Stimulated activated CD8-positive, alpha-beta memory T cell treated with anti-CD3 and anti-CD28 coated beads, Interleukin-2, amount 100 ng/mL, for 1 hour (primary cell): ENCODE data around the gene TCERG1L.

Experiments used
- DNase-seq, 2 donors: peaks; one replicate each; pipeline ENCODE4 v3.0.0-alpha.2; 2020; ENCODE audit warnings: low read depth in 2 of 2

Gene TCERG1L

DNA sequence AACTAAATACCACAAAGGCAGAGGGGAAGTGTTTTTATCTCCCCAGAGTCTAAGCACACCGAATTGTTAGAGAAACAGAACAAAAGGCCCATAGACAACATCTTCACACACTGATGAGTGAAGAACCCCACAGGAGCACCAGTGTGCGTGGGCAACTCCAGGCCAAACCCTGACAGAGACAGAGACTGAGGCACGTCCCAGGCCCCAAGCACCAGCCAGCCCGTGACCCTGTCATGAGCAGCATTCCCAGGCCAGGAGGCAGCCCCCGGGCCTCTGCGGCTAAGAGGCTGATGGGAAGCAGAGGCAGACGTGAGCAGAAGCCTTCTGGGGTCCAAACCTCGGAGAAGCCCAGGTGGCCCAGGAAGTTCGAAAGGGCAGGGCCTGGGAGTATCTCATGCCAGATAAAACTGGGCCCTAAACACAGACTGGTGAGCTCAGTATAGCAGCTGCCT, 184.4 kb downstream of the TCERG1L start:
- DNase-seq = no peak

DNA sequence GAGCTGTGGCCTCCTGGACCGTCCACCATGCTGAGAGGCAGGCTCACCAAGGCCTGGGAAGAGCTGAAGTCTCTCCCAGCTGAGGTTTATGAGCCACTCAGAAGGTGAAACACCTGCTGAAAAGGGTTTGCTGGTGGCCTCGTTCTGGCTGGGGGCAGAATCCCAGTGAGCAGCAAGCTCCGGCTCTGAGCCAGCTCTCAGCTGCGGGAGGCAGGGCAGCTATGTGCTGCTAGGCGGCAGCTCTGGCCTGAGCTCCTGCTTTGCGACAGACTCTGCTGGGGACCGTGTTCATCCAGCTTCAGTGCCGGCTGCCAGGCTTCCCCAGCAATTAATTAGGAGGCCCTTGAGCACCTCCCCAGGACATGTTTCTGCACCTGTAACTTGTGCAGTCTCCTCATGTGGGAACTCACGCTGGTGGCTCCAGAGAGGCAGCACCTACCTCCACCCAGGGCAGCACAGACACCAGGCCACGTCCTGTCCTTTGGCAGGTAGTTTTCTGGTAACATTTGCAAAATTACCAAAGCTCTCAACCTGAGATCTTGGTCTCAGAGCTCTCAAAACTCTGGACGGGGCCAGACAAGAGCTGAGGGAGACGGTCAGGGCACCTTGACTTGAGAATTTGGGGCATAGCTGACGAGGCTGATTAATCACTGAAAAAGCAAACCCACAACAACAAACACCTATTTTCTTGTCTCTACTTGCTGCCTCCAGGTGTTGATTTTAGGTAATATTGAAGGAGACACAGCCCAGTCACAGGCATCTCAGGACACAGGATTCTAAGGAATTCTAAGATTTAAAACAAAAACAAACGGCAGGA, 185.0 kb downstream of the TCERG1L start:
- no peak for DNase-seq

DNA sequence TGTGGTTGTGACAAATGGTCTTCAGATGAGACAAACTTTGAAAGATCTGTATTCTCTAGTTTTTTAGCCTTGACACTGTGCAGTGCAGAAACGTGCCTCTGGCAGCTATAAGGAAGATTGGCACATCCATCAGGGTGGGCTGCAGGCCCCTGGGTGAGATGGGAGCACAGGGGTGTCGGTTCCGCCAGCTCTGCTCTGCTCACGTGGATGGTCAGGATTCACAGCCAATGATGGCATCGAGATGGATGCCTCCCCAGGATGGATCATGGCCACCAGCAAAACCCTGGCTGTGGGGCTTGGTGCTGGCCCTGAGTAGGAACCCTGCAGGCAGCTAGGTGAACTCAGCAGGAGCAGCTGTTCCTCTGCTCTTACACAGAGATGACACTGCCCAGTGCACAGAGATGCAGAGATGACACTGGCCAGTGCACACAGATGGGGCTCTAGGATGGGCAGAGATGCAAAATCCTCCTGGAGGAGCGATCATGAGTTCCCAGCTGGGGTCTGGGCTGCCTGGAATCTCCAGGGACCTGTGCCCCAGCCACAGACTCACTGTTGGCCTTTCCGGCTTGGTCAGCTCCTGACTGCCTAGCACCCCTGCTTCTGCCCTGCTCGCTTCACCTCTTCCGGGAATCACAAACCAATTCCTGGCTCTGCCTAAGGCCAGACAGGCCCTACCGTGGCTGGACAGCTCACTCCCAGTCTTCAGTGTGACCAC, 185.9 kb downstream of the TCERG1L start:
- DNase-seq = no peak

DNA sequence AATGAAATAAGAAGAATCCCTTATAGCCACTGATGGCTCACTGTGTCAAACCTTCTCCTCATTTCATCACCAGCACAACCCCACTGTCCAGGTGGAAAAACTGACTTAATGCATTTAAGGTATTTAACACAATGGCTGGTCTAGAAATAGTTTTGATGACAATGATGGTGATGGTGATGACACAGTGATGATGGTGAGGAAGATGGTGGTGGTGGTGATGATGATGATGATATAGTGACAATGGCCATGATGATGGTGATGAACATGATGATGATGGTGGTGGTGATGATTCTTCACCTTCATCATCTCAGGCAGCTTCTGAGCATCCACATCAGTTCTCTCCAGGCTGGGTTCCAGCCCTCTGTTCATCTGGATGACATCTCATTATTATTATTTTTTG, 186.6 kb downstream of the TCERG1L start:
- DNase-seq = no peak

DNA sequence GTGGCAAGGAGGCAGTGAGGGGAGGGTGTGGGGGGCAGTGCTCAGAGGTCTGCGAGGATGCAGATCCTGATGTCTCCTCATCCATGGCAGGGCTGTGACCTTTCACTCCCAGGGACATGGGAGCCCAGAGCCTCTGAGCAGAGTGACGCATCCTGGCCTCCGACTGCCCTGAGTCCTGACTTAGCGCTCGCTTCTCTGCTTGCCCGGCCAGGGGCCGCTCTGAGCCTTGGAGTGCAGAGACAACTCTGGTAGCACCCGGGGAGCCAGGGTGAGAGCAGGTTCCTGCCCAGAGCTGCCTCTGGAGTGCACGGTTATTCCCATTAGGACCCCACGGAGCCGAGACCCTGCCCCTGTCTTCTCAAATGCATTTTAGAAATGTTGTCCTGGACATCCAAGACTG, 188.0 kb downstream of the TCERG1L start:
- no peak for DNase-seq

DNA sequence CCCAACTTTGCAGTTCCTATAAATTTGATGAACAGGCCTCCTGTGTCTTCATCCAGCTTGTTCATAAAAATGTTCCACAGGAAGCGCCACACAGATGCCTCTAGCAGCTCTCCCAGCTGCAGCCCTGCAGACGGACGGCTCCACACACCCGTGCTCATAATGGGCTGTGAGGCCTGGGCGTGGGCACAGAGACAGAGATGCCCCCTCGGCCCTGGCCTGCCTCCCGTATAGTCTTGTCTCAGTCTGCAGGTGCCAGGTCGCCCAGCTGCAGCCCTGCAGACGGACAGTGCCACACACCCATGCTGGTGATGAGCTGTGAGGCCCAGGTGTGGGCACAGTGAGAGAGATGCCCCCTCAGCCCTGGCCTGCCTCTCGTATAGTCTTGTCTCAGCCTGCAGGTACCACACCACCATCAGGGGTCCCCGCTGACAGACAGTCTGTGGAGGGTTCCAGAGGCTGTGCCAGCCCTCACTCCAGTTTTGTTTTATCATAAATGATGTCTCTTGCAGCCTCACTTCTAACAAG, 189.9 kb downstream of the TCERG1L start:
- DNase-seq = no peak

DNA sequence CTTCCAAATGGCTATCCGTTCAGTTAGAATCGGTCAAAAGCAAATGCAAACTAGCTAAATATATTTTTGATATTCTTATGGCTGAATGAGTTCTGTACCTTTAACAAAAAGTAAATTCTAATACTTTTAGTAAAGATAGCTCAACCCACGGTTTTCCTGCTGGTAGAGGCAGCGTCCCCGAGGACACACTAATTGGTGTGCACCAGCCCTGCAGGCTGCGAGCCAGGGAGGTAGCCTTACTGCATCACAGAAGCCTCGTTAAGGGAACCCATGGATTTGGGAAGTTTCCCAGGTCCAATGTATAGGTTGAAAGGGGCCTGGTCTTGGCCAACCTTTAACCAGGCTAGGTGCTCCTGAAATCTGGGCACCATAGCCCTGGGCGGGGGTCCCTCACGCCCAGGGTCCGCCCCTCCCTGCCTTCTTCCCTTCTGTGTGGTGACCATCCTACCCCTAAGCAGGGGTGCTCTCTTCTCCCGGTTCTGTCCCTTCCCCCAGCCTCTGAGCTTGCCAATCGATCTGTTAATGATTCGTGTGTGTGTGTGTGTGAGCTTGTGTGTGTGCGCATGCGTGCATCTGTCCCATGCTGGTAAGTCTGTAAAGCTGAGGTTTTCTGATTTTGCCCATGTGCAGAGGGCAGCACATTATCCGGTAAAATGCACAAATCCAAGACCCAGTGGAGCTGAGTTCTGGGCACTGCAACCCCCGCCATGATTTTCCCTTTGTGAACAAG, 191.7 kb downstream of the TCERG1L start:
- no peak for DNase-seq

DNA sequence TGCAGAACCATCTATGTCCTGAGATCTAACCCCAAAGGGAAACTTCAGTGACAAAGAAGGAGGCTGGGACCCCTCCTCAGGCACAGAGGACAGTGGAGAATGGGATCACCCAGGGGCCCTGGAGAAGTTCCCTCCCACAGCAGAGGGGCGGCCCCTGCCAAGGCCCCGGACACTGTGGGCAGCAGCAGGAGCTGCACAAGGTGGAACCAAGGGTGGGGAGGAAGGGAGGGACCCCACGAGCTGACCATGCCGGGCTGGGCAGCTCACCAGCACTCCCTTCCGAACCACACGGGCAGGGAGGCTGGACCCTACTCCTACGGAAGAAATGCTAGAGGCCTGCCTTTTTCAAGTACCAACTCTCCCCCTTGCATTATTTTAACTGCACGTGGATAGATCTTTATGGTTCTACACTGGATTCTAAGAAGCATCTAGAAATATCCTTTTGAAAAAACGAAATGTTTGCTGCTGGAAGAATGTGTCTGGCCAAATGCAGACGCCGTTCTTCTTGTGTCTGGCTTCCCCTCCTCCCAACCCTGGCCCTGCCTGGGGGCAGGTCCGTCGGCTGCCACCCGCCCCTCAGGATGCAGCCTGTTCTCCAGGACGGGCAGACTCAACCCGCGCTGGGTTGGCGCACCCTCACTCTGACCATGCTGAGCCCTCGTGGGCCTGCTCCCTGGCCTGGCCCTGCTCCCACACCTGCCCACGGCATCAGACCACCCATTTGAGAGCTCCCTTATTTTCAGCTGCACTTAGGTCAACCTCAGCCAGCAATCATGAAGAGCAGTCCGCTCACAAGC, 193.9 kb downstream of the TCERG1L start:
- DNase-seq = no peak

DNA sequence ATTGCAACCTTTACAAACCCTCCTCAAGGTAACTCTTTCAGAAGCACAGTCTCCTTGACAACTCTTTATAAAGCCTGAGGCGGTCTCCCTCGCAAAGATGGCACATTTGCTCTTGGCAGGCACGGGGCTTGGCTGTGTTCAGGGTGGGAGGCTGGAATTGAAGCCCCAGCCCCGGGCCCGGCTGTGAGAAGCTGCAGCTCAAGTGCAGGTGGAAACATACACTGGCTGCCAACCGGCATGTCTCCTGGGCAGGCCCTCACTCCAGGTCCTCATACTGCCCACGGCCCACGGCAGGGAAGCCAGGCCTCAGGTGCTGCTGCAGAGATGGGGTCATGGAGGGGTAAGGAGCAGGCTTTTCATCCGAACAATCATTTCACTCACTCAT, 194.5 kb downstream of the TCERG1L start:
- DNase-seq = no peak

DNA sequence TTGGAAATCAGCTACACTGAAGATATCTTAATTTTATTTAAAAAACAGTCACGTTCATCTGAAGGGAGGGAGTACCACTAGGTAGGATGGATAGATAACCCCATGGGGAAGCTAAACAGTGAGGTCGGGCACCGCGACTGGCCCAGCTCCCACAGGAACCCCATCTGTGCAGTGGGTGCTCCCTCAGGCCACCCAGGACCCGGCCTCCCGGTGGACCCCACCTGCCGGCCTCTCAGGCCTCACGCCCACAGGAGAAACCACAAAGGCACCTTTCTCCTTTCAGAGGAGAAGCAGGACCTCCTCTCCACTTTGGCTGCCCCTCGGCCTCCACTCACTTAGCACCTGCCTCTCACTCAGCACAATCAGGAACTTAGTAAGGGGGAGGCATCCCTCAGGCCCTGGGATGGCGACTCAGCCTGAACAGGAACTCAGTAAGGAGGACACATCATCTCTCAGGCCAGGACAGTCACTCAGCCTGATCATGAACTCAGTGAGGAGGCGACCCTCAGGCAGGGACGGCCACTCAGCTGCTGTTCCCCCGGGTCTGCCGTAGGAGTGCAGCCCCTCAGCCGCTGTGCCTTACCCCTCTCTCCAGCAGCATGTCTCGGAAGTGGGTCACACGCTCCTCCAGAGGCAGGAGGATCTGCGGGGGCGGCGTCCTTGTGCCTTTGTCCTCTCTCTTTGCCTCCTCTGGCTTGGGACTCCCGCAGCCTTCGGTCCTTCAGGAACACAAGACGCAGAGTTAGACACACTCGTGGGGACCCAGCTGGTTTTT, 195.1 kb downstream of the TCERG1L start:
- no peak for DNase-seq

DNA sequence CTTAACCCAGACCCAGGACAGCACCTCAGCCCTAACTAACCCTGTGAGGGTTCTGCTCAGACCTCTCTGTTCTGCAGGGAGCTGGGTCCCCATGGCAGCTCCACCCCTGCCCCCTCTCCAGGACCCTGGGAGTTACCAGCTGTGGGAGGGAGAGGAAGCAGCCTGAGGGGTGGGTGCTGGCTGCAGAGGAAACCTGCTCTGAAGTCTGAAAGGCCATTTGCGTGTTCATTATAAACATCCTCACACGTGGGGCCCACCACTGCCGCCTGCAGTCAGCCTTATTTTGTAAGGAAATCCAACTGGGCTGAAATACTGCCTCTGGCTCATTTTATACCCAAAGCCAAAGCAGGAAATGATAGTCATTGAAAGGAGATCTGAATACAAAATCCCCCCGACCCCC, 195.7 kb downstream of the TCERG1L start:
- no peak for DNase-seq

DNA sequence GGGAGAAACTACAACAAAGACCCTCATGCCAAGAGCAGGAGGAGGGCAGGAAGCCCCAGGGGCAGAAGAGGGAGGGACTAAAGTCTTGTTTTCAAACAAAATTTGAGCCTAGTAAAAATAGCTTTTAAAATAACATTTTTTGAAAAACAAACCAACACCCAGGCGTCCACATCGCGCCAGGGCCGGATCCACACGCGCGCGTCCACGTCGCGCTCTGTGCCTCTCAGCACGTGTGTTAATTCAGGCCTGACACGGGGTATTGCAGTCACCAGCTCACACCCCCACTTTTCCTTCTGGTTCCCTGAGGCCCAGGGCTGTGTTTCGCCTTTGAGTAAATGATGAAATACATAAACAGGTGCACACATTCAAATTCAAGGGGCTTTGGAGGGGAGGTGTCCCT, 196.2 kb downstream of the TCERG1L start:
- no peak for DNase-seq

DNA sequence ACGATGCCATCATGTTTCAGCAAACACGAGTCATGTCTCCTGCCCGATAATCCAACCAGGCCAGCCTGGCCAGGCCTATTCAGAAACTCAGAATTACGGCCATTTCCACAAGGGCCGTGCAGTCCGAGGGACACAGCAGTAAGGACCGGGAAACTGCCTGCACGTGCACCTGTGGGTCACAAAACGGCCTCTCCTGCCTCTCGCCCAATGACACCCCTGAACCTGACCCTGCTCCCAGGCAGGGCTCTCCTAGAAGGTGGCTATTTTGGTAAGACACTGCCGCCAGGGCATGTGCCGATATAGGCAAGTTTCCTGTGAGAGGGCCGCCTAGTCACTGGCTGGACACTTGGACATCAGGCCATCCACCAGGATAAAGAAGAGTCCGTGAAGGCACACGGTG, 196.7 kb downstream of the TCERG1L start:
- DNase-seq = no peak

DNA sequence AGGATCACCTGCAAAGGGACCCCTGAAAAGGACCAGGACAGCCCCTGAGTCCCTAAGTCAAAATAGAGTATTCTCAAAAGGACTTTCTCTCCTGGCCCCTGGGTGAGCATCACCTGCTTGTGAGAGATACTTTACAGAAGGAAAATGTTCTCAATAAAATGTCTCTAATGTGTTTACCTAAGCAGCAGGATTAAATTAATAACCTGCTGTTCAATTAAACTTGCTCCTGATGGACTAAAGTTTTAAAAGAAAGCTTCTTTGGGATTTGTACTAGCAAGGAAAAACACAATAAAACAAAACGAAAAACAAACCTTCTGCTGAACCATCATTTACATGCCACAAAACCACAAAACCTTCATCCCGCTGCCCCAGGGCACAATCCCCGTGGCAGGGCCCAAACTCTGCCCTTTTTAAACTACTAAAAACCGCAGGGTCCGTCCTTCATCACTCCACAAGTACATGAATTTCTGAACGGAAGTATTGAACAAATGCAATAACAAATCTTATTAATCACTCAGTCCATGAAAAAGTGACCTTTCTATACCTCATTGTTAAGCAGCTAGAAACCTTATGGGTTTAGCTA, 197.7 kb downstream of the TCERG1L start:
- no peak for DNase-seq

DNA sequence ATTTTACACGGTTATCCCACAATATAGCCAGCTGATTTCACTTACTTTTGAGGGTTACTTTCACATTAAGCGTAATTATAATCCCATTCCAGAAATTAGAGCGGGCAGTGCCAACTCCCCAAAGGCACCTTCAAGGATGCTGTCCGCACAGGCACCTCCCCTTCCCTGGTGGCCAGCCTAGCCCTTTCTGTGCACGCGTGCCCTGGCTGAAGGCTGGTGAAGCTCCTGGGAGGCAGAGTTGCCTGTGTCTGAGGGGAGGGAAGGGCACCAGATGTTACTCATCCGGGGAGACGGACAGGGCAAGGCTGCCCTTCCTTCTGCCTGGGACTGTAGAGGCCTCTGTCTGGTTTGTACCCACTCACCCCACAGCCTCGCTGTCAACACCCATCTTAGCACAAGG, 198.4 kb downstream of the TCERG1L start:
- DNase-seq = no peak

DNA sequence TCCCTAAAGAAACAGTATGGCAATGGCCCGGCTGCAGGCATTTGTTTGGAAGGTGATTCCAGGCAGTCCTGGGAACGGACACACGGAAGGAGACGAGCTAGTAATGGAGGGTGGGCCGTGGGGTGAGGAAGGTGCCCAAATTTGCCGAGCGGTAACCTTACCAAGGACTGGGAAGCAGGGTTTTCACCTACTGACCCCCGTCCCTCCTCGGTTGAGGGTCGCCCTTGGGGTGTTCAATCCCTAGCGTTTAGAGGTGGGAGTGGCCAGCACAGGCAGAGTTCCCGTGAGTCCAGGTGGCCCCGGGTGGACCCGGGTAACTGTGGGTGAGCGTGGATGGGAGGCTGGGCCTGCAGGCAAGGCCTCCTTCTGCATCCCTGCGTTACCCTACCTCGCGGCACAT, 198.8 kb downstream of the TCERG1L start:
- DNase-seq = no peak

DNA sequence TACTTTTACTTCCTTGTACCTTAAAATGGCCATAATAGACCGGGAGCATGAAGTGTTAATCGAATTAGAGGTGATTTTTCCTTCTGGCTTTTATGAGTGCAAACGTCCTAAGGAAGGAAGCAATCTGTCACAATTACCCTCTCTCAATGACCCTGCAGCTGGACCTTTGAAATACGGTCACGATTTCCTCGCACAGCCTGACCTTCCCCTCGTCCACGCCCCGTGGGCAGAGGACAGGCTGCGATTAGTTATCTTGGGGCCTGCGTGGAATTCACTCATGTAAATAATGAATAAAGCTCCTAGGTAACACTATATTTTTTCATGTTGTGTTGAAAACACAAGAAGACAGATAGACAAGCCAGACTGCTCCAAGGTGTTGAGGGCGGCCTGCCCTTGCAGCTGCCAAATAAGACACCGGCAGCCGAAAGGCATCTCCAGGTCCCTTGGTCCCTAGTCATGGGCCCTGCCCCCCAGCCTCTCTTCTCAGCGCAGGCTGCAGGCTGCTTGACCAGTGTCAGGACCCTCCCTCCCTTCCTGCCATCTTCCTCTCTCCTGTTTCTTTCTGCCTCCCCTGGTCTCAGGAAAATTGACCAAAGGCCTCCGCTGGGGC, 199.9 kb downstream of the TCERG1L start:
- no peak for DNase-seq

DNA sequence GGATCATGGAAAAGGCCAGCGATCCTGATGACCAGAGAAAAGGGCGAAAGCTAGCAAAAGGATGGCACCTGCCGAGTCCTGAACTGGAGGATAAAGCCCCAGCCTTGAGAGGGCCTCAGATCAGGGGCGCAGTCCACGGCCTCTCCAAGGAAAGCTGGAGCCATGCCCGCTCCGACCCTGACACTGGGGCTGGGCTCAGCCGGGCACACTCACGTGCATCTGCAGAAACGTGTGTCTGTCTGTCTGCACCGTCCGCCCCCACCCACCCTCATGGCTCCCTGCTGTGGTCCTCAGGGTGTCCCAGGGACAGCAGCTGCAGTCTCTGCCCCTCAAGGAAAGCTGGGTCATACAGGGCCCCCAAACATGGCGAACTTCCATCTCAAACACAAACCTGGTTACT, 200.5 kb downstream of the TCERG1L start:
- DNase-seq = no peak

DNA sequence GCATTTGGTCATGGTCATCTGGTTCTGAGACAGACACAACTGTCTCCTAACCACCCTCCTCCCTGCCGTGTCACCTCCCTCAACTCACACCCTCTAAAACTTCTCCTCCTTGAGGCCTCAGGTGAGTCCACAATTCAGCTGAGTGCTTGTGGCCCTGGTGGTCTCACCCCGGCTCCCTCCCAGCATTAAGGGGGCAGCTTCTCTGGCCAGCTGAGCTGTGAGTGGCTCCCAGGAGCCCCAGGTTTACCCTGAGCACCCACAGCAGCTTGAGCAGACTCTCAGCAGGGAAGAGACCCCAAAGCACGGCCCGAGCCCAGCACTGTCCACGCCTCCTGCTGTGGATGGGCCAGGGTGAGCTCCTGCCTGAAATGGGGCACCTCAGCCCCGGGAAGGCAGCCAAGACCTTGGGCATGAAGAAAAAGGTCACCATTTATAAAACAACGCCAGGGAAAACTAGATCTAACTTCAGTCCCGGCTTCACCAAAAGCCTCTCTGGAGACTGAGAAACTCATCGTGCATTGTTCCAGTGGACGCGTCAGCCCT, 201.2 kb downstream of the TCERG1L start:
- DNase-seq = no peak

DNA sequence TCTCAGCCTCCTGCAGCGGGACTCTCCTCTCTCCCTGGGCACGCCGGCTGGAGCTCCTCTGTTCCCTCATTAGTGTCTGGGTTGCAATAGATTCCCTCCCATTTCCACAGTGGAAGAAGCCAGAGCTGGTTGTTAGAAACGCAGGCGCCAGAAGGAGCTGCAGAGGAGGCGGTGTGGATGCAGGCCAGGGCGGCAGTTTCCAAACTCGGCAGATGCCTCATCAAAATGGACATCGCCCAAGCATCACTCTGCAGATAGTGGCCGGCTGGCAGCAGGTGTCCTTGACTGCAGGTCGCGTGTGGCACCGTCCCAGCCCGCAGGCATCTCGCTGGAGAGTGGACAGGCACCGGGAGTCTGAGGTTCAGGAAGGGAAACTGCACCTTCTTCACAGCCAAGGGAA, 201.8 kb downstream of the TCERG1L start:
- DNase-seq = no peak
